COLO668 (cell line): Measurements from ENCODE around the gene DMPK.
A peak's percentile ranks its signal among the peaks of the same experiment; 100 is the strongest.
"Not testable (repeated sequence)": the region's sequence is repeated elsewhere in the genome, so short reads cannot be mapped to it uniquely, and the experiment has no call there.

Experiments
- DNase-seq: peaks from one replicate; lab custom pipeline; 2025; ENCODE audit not compliant: unreplicated experiment; lab: John Stamatoyannopoulos, UW

DMPK gene

GRCh38 chr19:45815481-45816216 is 33.4 kb upstream of the DMPK start:
- no peak for DNase-seq

GRCh38 chr19:45814851-45815480 is 32.7 kb upstream of the DMPK start, which contains the start of gene RSPH6A:
TSS of gene RSPH6A (minus strand) at chr19:45815308. CDS start at chr19:45815176, 132 bp downstream.
- no peak for DNase-seq

- DNase-seq: no peak
These were observed 32.0 kb upstream of the DMPK start for GRCh38 chr19:45814166-45814780.

GRCh38 chr19:45812297-45812696 is 30.0 kb upstream of the DMPK start:
- no peak for DNase-seq

- DNase-seq: peak; percentile 91
These were observed 27.4 kb upstream of the DMPK start for GRCh38 chr19:45809643-45810159.

- DNase-seq: no peak
These were observed 23.4 kb upstream of the DMPK start for GRCh38 chr19:45805719-45806118.

GRCh38 chr19:45804959-45805230 is 22.6 kb upstream of the DMPK start:
- no peak for DNase-seq

GRCh38 chr19:45804140-45804958 is 22.1 kb upstream of the DMPK start:
- DNase-seq: no peak

- no peak for DNase-seq
These were observed 19.4 kb upstream of the DMPK start for GRCh38 chr19:45801603-45802175.

- no peak for DNase-seq
These were observed 17.8 kb upstream of the DMPK start for GRCh38 chr19:45800070-45800553.

GRCh38 chr19:45799541-45799940 is 17.3 kb upstream of the DMPK start:
- not testable (repeated sequence) for DNase-seq

- DNase-seq: peak; percentile 56
These were observed 16.8 kb upstream of the DMPK start for GRCh38 chr19:45798995-45799517.

- DNase-seq: no peak
These were observed 12.3 kb upstream of the DMPK start for GRCh38 chr19:45794627-45795026.

GRCh38 chr19:45793876-45794275 is 11.6 kb upstream of the DMPK start:
- no peak for DNase-seq

- DNase-seq: no peak
These were observed 10.9 kb upstream of the DMPK start for GRCh38 chr19:45793178-45793564.

- peak; percentile 98 for DNase-seq
These were observed 10.3 kb upstream of the DMPK start, which contains the start of gene DMWD for GRCh38 chr19:45792470-45793177. TSS of gene DMWD (minus strand) at chr19:45792845. CDS start at chr19:45792756, 89 bp downstream.

- DNase-seq: no peak
These were observed 9.6 kb upstream of the DMPK start for GRCh38 chr19:45791744-45792469.

GRCh38 chr19:45790942-45791341 is 8.7 kb upstream of the DMPK start:
- DNase-seq: no peak
